Astrocyte of the cerebellum (primary cell): ENCODE results near the gene GRK5.

ENCODE experiments used
- DNase-seq: peaks from one replicate; pipeline ENCODE4 v3.0.0-alpha.2; 2011; ENCODE audit warnings: low read depth
- H3K4me3 ChIP-seq: 2 replicates; pipeline ENCODE4 v1.5.1; 2011; ENCODE audit warnings: mild to moderate bottlenecking, low read depth, low read length, moderate library complexity
- in situ Hi-C: cut with HindIII; loops from 2 replicates; pipeline ENCODE4 v1.10.0; 2017; ENCODE audit warnings: low sequenced_read_pairs
- TF ChIP-seq, protein P1 (sequence below): IDR thresholded peaks from 2 replicates; pipeline ENCODE4 v1.5.1; 2012; ENCODE audit warnings: low read length, low read depth, moderate library complexity, mild to moderate bottlenecking; ENCODE audit errors: missing control alignments

The GRK5 gene

DNA sequence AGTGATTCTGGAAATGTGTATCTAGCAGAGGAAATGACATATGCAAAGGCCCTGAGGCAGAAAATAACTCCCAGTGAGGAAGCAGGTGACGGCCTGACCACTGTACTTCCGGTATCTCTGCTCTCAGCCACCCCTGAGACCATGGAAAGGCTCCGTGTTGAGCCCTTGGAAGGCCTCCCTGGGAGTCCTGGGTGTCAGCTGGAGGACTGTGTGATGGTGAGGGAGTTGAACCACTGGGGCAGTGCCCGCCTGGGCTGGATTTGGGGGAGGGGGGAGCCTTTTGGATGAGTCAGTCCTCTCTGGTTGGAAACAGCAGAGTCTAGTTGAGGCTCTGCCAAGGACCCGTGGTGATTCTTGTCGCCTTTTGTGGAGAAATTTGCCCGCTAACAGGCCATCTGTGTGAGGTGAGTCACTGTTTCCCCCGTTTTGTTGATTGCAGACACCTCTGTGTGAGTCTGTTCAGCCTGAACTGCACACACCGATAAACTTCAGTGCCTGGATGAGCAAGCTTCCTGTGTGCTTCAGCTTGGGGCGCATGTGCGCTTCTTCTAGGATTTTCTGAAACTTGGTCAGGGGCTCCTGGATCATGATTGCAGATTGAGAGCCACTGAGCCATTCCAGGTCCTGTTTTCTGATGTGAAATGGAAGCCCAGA, 98.6 kb downstream of the GRK5 start:
- H3K4me3 ChIP-seq, result no peak overlapping the region
- peak; percentile 92 for DNase-seq
- in situ Hi-C loops, result loop anchor here (5.0 kb wide), 1 partner anchor 84 kb away; no protein-coding TSS in a partner anchor
- TF ChIP-seq, protein P1, sequence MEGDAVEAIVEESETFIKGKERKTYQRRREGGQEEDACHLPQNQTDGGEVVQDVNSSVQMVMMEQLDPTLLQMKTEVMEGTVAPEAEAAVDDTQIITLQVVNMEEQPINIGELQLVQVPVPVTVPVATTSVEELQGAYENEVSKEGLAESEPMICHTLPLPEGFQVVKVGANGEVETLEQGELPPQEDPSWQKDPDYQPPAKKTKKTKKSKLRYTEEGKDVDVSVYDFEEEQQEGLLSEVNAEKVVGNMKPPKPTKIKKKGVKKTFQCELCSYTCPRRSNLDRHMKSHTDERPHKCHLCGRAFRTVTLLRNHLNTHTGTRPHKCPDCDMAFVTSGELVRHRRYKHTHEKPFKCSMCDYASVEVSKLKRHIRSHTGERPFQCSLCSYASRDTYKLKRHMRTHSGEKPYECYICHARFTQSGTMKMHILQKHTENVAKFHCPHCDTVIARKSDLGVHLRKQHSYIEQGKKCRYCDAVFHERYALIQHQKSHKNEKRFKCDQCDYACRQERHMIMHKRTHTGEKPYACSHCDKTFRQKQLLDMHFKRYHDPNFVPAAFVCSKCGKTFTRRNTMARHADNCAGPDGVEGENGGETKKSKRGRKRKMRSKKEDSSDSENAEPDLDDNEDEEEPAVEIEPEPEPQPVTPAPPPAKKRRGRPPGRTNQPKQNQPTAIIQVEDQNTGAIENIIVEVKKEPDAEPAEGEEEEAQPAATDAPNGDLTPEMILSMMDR, result no peak

DNA sequence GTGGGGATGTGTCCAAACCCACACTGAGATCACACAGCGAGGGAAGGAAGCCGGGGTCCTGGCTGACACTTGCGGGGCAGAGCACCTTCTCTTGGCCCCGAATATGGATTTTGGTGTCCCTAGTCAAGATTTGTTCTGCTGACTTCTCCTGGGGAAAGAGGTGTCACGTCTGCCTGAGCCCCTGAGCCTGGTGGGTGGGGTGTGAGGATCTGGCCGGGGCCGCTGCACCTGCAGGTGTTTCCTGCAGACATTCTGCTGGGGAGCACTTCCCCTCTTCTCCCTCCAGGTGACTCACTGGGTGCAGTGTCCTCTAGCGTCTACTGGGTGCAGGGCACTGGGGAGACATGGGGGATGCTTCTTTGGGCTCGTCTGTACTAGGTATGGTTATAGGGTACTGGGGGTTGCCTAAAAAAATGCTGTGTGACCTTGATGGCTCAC, 99.2 kb downstream of the GRK5 start:
- H3K4me3 ChIP-seq, result no peak overlapping the region
- DNase-seq, result no peak
- in situ Hi-C loops, result loop anchor here (5.0 kb wide), 1 partner anchor 84 kb away; no protein-coding TSS in a partner anchor
- TF ChIP-seq, protein P1, result peak; percentile 28

DNA sequence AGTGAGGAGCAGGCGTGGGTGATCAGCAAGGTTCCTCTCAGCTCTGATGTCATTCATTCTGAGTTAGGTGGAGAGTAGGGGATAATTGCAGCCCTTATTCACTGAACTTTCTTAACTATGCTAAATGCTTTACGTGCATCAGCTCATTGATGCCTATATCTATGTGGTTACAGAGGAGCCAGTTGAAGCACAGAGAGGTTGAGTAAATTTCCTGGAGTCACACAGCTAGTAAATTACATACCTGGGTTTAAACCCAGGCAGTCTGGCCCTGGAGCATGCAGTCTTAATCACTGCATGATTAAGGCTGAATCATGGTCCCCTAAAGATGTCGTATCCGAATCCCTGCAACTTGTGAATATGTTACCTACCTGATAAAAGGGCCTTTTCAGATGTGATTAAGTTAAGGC, 99.6 kb downstream of the GRK5 start:
- no peak for DNase-seq

GRCh38 chr10:119308089-119308488, 100.7 kb downstream of the GRK5 start:
- no peak for DNase-seq
- in situ Hi-C loops, result loop anchor here (5.0 kb wide), 1 partner anchor 86 kb away; no protein-coding TSS in a partner anchor
- TF ChIP-seq, protein P1, result no peak
- H3K4me3 ChIP-seq, result no peak overlapping the region

More for the DNA sequence above, 99.6 kb downstream of the GRK5 start:
- in situ Hi-C loops, result loop anchor here (5.0 kb wide), 1 partner anchor 85 kb away; no protein-coding TSS in a partner anchor
- H3K4me3 ChIP-seq, result no peak overlapping the region
- TF ChIP-seq, protein P1, result no peak

GRCh38 chr10:119308551-119309422, 101.4 kb downstream of the GRK5 start:
- H3K4me3 ChIP-seq, result no peak overlapping the region
- no peak for DNase-seq
- TF ChIP-seq, protein P1, result no peak
- in situ Hi-C loops, result loop anchor here (5.0 kb wide), 1 partner anchor 86 kb away; no protein-coding TSS in a partner anchor

DNA sequence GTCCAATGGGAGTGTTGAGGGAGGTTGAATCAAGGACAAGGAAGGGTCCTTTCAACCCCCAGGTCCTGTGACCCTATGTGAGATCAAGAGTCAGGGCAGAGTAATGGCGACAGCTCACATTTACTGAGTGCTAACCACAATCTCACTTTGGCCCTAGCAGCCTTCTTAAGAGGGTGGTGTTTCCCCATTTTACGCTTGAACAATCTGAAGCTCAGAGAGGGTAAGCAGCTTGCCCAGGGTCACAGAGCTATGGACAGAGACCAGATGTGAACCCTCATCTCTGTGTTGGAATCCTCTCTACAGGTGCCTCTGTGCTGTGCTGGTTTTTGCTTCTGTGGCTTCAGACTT, 102.0 kb downstream of the GRK5 start:
- TF ChIP-seq, protein P1, result no peak
- no peak overlapping the region for H3K4me3 ChIP-seq
- in situ Hi-C loops, result loop anchor here (5.0 kb wide), 1 partner anchor 87 kb away; no protein-coding TSS in a partner anchor
- no peak for DNase-seq
